Breast epithelium (tissue), 3 donors: Measurements from ENCODE around the gene BTBD7.

ENCODE experiments used
- POLR2A ChIP-seq: fragments of 450-650 bp; IDR thresholded peaks from one replicate; pipeline ENCODE4 v1.6.1; 2016; ENCODE audit warnings: antibody characterized with exemption, mild to moderate bottlenecking, moderate library complexity
- POLR2AphosphoS5 ChIP-seq, 3 donors: sonication (generic); formaldehyde crosslinking; IDR thresholded peaks; one replicate each; pipeline ENCODE4 v1.6.1; 2017; ENCODE audit warnings: antibody characterized with exemption in 3 of 3
- TF ChIP-seq, protein P1 (sequence below), 3 donors: fragments of 450-650 bp; IDR thresholded peaks; one replicate each; pipeline ENCODE4 v1.5.1; 2016 to 2017; ENCODE audit warnings: antibody characterized with exemption in 3 of 3, mild to moderate bottlenecking in 3 of 3, moderate library complexity in 3 of 3

DNA sequence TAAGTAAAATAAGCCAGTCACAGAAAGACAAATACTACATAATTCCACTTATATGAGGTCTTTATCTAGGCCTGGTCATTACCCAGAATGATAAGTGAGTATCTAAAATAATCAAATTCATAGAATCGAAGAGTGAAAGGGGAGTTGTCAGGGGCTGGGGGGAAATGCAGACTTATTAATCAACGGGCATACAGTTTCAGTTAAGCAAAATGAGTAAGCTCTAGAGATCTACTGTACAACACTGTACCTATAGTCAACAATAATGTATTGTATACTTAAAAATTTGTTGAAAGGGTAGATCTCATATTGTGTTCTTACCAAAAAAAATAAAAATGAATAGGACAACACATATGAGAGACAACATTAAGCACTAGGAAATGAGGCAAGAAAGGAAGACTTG lies 13.3 kb downstream of the BTBD7 start:
- TF ChIP-seq, protein P1, sequence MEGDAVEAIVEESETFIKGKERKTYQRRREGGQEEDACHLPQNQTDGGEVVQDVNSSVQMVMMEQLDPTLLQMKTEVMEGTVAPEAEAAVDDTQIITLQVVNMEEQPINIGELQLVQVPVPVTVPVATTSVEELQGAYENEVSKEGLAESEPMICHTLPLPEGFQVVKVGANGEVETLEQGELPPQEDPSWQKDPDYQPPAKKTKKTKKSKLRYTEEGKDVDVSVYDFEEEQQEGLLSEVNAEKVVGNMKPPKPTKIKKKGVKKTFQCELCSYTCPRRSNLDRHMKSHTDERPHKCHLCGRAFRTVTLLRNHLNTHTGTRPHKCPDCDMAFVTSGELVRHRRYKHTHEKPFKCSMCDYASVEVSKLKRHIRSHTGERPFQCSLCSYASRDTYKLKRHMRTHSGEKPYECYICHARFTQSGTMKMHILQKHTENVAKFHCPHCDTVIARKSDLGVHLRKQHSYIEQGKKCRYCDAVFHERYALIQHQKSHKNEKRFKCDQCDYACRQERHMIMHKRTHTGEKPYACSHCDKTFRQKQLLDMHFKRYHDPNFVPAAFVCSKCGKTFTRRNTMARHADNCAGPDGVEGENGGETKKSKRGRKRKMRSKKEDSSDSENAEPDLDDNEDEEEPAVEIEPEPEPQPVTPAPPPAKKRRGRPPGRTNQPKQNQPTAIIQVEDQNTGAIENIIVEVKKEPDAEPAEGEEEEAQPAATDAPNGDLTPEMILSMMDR (IDR thresholded peaks at IDR 0.05) = no peak
- TF ChIP-seq POLR2AphosphoS5 (IDR thresholded peaks at IDR 0.05) = no peak
- no peak for TF ChIP-seq POLR2A
